Activated CD4-positive, alpha-beta T cell treated with anti-CD3 and anti-CD28 coated beads for 48 hours (primary cell): ENCODE results near the gene NREP.

ENCODE experiments used
- DNase-seq: peaks from one replicate; pipeline ENCODE4 v3.0.0-alpha.2; 2020

NREP gene

GRCh38 chr5:111756581-111757354 is at the start of gene NREP:
NREP (minus strand) TSS chr5:111757194; CDS start chr5:111755772, 1,422 bp downstream.
- DNase-seq: peak; percentile 35

GRCh38 chr5:111806753-111807152 is 49.8 kb upstream of the NREP start:
- no peak for DNase-seq

DNA sequence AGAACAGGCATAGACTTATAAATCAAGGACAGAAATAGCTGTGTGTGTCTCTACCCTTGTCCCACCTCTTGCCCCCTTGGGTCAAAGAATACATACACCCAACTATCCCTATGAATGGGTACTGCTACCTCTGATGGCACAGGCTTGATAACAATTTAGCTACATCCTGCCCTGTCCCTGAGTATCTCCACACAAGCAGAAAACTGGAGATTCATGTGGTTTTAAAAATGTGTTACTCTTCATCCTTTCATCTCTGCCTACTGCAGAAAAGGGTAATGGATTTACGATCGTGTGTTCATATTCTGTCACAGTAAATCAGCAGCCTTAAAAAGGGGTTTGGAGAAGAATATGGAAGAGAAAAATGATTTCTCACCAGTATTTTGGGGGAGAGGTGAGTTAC is 49.2 kb upstream of the NREP start:
- DNase-seq: no peak

DNA sequence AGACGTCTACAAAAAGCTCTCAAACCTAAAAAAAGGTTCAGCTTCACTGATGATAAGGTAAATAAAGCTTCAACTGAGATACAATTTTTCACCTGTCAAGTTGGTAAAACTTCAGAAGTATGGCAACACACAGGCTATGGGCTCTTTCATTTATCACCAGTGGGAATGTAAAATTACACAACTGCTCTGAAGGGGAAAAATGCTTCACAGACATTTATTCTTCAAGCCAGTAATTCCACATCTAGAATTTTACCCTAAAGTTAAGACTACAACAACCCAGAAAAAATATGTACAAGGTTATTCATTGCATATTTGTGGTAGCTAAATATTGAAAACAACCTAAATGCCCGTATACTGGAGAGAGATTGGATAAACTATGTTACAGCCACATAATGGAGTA is 48.1 kb upstream of the NREP start:
- no peak for DNase-seq

DNA sequence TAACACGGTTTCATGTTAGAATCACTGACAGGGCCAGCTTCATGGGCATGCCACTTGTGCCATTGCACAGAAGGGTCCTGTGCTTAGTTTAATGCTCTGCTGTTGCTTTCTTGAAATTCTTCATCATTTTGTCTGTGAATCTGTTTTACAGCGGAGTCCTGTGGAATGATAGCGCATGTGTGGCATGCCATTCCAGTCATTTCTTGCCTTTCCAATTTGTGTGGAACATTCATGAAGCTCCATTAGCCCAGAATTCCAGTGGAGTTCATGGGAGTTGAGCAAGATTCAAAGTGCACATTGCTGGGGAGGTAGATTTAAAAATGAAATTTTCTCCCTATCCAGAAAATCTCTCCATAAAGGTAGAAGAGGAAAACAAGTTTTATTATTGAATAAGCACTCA is 43.4 kb upstream of the NREP start:
- no peak for DNase-seq

- no peak for DNase-seq
Measured at GRCh38 chr5:111795142-111795541, 38.1 kb upstream of the NREP start.

DNA sequence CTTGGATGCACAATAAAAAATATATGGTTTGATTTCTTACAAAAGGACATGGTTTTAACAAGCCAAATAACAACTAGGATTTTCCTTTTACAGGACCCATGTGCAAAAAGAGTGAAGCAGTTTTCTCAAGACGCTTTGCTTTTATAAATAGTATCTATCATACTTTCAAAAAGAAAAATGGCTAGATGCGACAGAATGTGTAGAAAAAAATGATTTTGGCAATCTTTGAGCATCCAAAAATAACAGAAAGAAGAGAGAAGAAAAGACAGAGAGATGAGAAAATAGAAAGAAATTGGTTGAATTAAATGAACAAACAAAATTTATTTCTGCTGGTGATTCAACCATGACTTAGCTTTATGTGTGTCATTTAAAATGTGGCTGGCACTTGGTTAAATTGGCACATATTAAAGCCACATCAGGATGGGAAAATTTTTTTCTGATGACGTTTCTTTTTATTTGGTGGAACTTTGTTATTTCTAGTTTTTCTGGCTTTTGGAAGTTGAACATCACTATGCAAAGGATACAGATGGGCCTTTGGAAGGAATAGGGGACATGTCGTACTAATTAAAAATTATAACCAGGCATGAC is 35.6 kb upstream of the NREP start:
- DNase-seq: no peak

DNA sequence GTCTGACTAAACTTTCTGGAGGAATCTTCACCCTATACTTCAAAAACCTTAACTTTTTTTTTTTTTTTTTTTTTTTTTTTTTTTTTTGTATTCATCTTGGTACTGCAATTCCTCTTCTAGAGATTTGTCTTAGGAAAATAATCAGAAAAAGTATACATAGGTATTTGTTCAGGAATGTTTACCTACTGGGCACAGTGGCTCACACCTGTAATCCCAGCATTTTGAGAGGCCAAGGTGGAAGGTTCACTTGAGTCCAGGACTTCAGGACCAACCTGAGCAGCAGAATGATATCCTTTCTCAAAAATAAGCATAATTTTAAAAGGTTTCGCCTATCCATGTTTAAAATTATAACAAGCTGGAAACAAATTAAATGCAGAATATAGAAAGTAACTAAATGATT is 33.3 kb upstream of the NREP start:
- DNase-seq: no peak

- no peak for DNase-seq
Measured at GRCh38 chr5:111787006-111787405, 30.0 kb upstream of the NREP start.

DNA sequence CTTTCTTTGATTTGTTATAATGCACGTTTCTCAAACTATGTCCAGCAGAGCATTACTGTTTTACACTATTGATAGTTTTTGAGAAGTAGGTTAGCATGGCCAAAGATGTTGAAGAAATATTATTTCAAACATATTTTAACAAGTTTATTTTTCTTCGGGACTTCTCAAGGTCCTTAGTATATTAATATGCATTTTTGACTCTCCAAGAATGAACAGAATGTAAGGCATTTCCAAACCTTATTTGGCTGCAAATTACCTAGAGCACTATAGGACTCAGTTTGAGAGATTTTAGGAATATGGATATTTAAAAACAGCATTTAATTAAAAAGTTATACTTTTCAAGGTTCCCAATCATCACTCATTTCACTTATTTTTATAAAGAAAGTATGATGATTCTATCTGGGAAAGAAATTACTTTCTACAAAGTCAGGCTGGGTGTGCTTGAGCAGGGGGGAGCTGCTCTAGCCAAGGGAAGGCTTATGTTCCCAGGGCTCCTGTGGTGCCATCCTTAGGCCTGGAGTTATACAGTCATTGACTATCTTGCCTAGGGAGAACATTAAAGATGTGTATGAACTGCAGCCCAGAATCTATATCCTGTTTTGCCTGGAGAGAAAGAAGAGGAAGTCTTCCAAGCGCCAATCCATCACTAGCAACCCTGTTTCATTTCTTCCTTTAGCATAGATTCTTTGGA is 27.6 kb upstream of the NREP start:
- no peak for DNase-seq

GRCh38 chr5:111783537-111783936 is 26.5 kb upstream of the NREP start:
- DNase-seq: no peak

GRCh38 chr5:111782216-111782615 is 25.2 kb upstream of the NREP start:
- DNase-seq: no peak

DNA sequence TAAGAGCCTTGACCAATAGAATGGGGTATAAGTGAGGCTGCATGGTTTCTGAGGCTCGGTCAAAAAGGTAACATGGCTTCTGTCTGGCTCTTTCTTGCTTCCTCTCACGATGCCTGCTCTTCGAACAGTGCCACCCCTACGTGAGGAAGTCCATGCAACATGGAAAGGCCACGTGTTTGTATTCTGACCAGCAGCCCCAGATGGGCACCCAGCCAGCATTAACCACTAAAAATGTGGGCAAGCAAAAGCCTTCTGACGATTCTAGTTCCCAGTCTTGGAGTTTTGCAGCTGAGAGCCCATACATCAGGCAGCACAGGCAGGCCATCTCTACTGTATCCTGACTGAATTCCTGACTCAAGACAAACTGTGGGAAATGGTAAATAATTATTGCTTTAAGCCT is 24.2 kb upstream of the NREP start:
- DNase-seq: no peak

DNA sequence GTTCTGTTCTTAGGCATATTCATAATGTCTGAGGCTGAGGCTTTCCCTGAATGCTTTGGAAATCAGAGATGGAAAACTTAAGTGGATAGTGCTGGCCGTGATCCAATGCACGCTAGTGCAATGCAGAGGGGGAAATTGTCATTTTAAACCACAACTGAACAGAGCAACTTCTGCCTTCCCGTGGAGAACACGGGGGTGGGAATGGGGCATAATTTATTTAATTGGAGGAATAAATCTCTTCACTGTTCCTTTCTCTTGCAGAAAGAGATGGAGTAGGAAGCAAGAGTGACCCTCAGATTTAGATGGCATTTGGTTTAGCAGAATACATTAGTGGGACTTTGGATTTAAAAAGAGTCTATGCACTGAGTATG is 22.9 kb upstream of the NREP start:
- no peak for DNase-seq

GRCh38 chr5:111779260-111779921 is 22.4 kb upstream of the NREP start:
- no peak for DNase-seq

DNA sequence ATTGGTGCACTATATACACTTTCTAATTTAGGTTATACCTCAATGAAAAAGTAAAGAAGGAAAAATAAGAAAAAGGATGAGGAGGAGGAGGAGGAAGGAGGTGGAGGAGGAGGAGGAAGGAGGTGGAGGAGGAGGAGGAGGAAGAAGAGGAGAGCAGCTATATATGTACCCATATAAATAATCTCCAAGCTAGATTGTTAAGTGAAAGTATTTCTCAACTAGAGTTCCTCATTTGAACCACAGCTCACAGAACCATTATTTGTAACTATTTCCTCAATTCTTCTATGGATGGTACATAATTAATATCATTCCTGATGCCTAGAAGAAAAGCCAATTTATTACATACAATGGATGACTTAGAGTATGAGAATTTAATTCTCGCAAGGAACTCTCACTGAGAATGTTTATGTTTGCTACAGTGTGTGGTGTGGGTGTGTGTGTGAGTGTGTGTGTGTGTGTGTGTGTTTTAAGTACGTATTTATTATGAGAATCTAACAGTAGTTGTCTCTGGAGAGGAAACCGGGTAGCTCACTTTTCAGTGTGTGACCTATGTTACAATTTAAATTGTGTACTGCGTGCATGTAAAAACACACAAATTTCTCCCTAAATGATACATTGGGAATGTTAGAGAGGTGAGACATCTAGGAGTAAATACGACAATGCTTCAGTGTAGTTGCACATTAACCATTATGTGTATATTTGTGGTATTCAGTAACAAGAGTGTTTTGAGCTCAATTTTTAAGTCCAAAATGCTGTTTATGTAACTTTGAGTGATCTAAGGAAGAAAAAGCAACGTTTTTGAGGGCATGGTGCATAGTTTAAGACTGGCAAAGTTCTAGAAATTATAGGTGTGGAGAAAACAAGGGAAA is 20.2 kb upstream of the NREP start:
- DNase-seq: no peak

GRCh38 chr5:111775224-111775623 is 18.2 kb upstream of the NREP start:
- no peak for DNase-seq

DNA sequence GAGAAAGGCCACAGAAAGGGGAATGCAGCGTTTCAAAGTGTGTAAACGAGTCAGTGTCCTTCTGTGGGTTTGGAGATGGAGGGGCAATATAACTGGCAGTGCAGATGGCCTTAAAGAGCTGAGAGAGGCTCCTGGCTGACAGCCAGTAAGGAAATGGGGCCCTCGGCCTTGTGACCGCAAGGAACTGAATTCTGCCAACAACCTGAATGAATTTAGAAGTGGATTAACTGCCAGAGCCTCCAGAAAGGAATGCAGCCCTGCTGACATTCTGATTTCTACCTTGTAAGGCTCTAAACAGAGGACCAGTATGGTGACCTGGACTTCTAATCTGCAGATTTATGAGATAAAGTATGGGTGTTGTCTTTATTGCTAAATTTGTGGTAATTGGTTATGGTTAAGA is 17.5 kb upstream of the NREP start:
- DNase-seq: no peak

DNA sequence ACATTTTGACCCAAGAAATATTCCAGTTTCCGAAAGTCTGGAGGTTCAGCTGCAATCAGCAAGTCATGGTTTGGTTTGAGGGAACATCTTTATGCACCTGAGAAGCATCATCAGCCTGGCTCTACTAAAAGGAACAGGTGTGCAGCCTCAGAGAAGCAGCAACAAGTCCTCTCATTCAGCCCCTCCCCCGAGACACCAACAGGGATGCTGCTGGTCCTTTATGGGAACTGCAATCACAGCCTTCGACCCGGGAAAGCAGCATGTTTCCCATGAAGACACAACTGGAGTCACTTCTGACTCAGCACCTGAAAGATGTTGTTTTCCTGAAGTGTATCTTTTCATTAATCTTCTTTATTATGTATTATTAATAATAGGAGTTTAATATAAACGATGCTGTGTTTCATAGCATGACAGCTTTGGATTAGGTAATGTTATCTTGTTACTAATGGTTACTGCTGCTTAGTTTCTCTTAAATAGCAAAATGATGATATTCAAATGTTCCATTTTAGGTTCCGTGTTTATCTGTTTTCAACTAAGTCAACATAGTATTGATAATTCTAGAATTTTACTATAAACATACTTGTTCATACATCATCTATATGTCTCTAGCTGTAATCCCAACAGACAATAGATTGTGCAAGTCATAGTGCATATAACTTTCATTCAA is 15.6 kb upstream of the NREP start:
- no peak for DNase-seq

- no peak for DNase-seq
Measured at GRCh38 chr5:111769541-111769940, 12.5 kb upstream of the NREP start.

DNA sequence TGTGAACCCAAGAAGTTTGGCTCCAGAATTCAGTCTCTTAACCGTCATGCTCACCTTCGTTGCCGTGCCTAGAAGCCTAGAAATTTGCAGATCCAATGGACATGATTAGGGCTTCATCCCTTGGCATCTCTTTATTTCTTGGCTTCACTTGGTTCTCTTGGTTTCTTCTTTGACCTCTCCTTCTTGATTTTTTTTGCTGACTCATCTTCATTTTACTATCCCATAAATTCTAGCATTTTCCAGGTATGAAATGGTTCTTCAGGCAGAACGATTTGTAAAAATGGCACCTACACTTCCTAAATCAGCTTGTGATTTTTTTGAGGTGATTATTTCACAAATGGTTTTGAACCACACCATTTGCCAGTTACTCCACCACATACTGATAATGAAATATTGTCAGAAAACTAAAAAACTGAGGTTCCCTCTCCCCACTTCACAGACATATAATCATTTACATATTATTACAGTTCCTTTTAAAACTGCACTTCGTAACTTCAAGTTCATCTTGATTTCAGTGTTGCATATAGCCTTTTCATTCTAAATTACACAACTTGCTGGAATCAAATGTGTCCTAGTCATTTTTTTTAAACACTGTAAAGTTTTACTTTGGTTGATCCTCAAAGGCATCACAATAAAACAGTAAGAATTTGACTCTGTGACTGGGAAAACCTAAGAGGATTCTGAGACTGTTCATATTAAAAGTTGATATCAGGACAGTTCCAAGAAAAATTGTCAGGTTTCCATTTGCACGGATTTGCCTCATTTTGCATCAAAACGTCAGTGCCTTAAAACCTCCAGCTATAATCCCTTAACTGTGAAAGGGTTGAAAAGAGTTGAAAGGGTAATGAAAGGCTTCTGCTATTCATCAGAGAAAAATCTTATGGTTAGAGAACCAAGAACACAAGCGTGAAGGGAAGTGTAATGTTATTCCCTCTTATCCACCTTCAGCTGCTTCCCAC is 8.9 kb upstream of the NREP start:
- DNase-seq: no peak
